OCI-M2 (cell line): Measurements from ENCODE around the gene ASXL1.
"Not testable (repeated sequence)": the region's sequence is repeated elsewhere in the genome, so short reads cannot be mapped to it uniquely, and the experiment has no call there.

ENCODE experiments used
- DNase-seq: peaks from one replicate; lab custom pipeline; 2025; ENCODE audit not compliant: unreplicated experiment; lab: John Stamatoyannopoulos, UW

The ASXL1 gene

GRCh38 chr20:32400476-32400875 lies 42.3 kb downstream of the ASXL1 start:
- no peak for DNase-seq

GRCh38 chr20:32404017-32404416 lies 45.9 kb downstream of the ASXL1 start:
- no peak for DNase-seq

- DNase-seq = no peak
These were observed 48.6 kb downstream of the ASXL1 start for GRCh38 chr20:32406701-32407100.

- not testable (repeated sequence) for DNase-seq
These were observed 49.1 kb downstream of the ASXL1 start for GRCh38 chr20:32407131-32407750.

DNA sequence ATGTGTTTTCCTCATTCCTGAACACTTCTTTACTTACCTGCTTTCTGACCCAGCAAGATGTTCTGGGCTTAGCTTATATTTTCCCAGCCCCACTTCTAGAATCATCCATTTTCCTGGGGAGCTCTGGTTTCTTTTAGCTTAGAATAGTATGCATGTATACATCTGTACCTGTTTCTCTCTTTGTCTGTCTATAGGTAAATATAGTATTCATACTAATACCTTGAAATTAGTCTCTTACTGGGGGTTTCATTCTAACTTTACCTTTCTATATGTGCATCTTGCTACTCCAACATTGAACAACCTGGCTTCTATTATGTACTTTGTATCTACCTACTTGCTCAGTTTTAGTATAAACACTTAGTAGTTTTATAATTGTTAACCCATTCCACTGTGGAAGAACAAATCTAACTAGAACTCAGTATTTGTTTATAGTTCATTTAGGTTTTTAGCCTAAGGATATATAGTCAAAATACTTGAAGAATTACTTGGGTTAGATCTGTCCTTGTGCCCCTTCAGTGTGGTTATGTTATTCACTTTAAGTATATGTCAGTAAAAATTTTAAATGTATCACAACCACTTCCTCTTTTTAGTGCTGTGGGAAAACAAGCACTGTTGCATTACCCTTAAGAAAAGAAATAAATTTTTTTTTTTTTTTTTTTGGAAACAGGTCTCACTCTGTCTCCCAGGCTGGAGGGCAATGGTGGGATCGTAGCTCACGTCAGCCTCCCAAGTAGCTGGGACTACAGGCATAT lies 54.0 kb downstream of the ASXL1 start:
- no peak for DNase-seq

- DNase-seq = no peak
These were observed 57.4 kb downstream of the ASXL1 start for GRCh38 chr20:32415494-32415893.

GRCh38 chr20:32416206-32416605 lies 58.1 kb downstream of the ASXL1 start:
- no peak for DNase-seq

DNA sequence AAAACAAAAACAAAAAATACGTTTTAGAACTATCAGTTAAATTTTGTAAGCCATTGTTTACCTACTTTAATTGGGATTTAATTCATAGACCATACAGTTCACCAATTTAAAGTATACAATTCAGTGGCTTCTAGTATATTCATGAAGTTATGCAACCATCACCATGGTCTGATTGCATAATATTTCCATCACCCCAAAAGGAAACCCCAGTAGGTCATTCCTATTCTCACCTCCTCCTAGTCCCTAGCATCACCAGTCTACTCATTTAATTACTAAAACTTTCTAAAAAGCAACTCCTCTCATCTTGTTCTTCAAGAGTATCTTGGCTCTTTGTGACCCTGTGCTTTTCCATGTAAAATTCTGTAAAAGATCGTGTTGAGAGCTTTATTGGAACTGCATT lies 60.2 kb downstream of the ASXL1 start:
- no peak for DNase-seq

DNA sequence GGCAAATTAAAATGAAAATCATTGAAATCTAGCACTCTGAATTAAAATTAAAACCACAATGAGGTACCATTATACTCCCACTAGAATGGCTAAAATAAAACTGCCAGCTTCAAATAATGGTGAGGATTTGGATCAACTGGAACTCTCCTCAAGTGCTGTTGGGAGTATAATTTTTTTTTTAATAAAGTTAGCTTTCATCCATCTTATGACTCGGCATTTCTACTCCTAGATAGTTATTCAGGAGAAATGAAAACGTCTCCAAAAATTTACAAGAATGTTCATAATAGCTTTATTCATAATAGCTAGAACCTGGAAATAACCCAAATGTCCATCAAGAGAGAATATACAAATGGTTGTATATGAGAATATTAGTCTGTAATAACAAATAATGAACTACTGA lies 63.2 kb downstream of the ASXL1 start:
- no peak for DNase-seq

- no peak for DNase-seq
These were observed 69.9 kb downstream of the ASXL1 start for GRCh38 chr20:32427996-32428395.

DNA sequence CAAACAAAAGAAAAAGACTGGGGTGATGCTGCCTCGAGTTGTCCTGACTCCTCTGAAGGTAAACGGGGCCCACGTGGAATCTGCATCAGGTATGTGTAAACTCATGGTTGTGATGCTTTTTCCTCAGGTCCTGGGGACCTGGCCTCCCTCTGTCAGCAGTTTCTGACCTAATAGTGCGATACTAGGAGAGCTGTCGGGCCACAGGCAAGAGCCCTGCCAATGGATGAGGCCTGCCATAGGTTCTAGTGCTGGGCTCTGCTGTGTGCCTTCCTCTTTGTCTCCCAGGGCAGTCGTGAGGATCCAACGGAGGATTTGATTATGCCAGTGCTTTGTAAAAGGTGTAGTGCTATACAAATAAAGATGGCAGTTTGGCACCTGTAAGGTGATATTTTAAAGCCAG lies 71.2 kb downstream of the ASXL1 start:
- no peak for DNase-seq

GRCh38 chr20:32429745-32430360 lies 71.7 kb downstream of the ASXL1 start:
- DNase-seq = no peak

DNA sequence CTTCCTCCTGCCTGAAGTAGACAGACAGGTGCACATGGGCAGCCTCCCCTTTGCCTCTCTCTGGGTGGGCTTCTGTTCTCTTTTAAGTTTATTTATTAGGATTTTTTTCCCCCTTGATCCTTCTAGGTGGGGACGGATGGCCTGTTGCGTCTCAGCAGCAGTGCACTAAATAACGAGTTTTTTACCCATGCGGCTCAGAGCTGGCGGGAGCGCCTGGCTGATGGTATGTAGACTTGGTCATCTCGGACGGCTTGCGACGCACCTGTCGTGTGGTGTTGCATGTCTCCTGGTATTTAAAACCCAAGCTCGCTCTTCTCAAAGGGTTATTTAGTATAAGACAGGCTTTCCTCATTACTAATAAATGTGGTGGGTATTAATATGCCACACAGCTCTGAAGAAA lies 73.3 kb downstream of the ASXL1 start:
- no peak for DNase-seq

DNA sequence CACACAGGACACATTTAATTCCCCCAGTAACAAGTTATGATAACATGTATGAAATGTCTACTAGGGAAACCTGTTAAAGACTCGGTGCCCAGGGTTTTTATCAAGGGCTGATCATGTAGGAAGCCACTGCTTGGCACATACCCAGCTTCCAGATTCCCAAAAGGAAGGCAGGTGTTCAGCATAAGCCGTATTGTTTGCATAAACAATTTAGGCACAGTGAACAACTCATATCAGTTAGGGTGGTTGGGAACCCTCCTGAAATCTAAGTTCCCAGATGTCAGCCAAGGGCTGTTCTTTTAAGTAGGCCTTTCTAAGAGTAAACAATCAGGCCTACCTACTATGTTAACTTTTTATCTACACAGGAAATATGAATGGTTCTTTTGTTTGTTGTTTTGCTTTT lies 74.1 kb downstream of the ASXL1 start:
- DNase-seq = no peak

DNA sequence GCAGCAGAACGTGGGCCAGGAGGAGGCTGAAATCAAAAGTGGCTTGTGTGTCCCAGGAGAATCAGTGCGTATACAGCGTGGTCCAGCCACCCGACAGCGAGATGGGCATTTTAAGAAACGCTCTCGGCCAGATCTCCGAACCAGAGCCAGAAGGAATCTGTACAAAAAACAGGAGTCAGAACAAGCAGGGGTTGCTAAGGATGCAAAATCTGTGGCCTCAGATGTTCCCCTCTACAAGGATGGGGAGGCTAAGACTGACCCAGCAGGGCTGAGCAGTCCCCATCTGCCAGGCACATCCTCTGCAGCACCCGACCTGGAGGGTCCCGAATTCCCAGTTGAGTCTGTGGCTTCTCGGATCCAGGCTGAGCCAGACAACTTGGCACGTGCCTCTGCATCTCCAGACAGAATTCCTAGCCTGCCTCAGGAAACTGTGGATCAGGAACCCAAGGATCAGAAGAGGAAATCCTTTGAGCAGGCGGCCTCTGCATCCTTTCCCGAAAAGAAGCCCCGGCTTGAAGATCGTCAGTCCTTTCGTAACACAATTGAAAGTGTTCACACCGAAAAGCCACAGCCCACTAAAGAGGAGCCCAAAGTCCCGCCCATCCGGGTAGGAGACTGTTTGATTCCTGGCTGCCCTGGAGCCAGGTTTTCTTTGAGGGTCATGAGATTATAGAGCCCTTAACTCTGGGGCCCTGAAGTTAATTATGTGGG lies 75.3 kb downstream of the ASXL1 start:
- DNase-seq = no peak

GRCh38 chr20:32434434-32434833 lies 76.3 kb downstream of the ASXL1 start:
- no peak for DNase-seq

DNA sequence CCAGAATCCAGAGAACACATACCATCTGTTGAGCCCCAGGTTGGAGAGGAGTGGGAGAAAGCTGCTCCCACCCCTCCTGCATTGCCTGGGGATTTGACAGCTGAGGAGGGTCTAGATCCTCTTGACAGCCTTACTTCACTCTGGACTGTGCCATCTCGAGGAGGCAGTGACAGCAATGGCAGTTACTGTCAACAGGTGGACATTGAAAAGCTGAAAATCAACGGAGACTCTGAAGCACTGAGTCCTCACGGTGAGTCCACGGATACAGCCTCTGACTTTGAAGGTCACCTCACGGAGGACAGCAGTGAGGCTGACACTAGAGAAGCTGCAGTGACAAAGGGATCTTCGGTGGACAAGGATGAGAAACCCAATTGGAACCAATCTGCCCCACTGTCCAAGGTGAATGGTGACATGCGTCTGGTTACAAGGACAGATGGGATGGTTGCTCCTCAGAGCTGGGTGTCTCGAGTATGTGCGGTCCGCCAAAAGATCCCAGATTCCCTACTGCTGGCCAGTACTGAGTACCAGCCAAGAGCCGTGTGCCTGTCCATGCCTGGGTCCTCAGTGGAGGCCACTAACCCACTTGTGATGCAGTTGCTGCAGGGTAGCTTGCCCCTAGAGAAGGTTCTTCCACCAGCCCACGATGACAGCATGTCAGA lies 77.4 kb downstream of the ASXL1 start:
- DNase-seq = no peak

- DNase-seq = no peak
These were observed 78.2 kb downstream of the ASXL1 start for GRCh38 chr20:32436142-32436861.

DNA sequence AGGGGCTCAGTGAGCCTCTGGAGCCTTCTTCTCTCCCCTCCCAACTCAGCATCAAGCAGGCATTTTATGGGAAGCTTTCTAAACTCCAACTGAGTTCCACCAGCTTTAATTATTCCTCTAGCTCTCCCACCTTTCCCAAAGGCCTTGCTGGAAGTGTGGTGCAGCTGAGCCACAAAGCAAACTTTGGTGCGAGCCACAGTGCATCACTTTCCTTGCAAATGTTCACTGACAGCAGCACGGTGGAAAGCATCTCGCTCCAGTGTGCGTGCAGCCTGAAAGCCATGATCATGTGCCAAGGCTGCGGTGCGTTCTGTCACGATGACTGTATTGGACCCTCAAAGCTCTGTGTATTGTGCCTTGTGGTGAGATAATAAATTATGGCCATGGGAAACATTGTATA lies 78.8 kb downstream of the ASXL1 start:
- DNase-seq = no peak

GRCh38 chr20:32437391-32438074 lies 79.4 kb downstream of the ASXL1 start:
- no peak for DNase-seq
